HepG2 (cell line): ENCODE results near the gene CNTD1. TPM values are rescaled to one million over a fixed set of nuclear protein-coding genes. Genes with fewer than 3 reads are reported as not detected.

Source experiments
- AFF4 ChIP-seq: sonication (generic); formaldehyde crosslinking; IDR thresholded peaks from 2 replicates; pipeline ENCODE4 v1.4.0; 2020; ENCODE audit warnings: missing genetic modification reagents
- ATRX ChIP-seq: sonication (generic); formaldehyde crosslinking; IDR thresholded peaks from 2 replicates; pipeline ENCODE4 v1.4.0; 2020; ENCODE audit warnings: missing genetic modification reagents, borderline replicate concordance
- CBX5 ChIP-seq: sonication (generic); formaldehyde crosslinking; IDR thresholded peaks from 2 replicates; pipeline ENCODE4 v1.4.0; 2020; ENCODE audit warnings: missing genetic modification reagents, borderline replicate concordance
- GPBP1L1 ChIP-seq: sonication (generic); formaldehyde crosslinking; IDR thresholded peaks from 2 replicates; pipeline ENCODE4 v1.5.0; 2020; ENCODE audit warnings: mild to moderate bottlenecking, missing genetic modification reagents
- HNF4A ChIP-seq: sonication (generic); formaldehyde crosslinking; IDR thresholded peaks from 2 replicates; pipeline ENCODE4 v1.4.0; 2020; ENCODE audit warnings: missing genetic modification reagents
- HOXA5 ChIP-seq: sonication (generic); formaldehyde crosslinking; IDR thresholded peaks from 2 replicates; pipeline ENCODE4 v1.4.0; 2020; ENCODE audit warnings: missing genetic modification reagents
- MED8 ChIP-seq: sonication (generic); formaldehyde crosslinking; IDR thresholded peaks from 2 replicates; pipeline ENCODE4 v1.8.1; 2023; ENCODE audit warnings: mild to moderate bottlenecking, missing genetic modification reagents; ENCODE audit not compliant: insufficient replicate concordance
- PRDM15 ChIP-seq: sonication (generic); formaldehyde crosslinking; IDR thresholded peaks from 2 replicates; pipeline ENCODE4 v1.4.0; 2020; ENCODE audit warnings: missing genetic modification reagents
- RBM39 ChIP-seq: fragments of 200-400 bp; formaldehyde crosslinking; IDR thresholded peaks from one replicate; pipeline ENCODE4 v1.6.1; 2018; ENCODE audit warnings: antibody characterized with exemption, mild to moderate bottlenecking, low read depth, low read length; ENCODE audit not compliant: poor library complexity, severe bottlenecking
- RFXAP ChIP-seq: sonication (generic); formaldehyde crosslinking; IDR thresholded peaks from 2 replicates; pipeline ENCODE4 v1.4.0; 2020; ENCODE audit warnings: missing genetic modification reagents, borderline replicate concordance
- SALL1 ChIP-seq: sonication (generic); formaldehyde crosslinking; IDR thresholded peaks from 2 replicates; pipeline ENCODE4 v1.8.0; 2022; ENCODE audit warnings: mild to moderate bottlenecking, missing genetic modification reagents
- SMARCE1 ChIP-seq: fragments of 450-650 bp; IDR thresholded peaks from 2 replicates; pipeline ENCODE4 v1.6.1; 2017; ENCODE audit warnings: borderline replicate concordance
- ZBTB21 ChIP-seq: sonication (generic); formaldehyde crosslinking; IDR thresholded peaks from 2 replicates; pipeline ENCODE4 v1.4.0; 2020; ENCODE audit warnings: missing genetic modification reagents
- ZBTB38 ChIP-seq: sonication (generic); formaldehyde crosslinking; IDR thresholded peaks from 2 replicates; pipeline ENCODE4 v1.5.1; 2020; ENCODE audit warnings: mild to moderate bottlenecking, missing genetic modification reagents
- ZEB1 ChIP-seq: IDR thresholded peaks from 2 replicates; pipeline ENCODE4 v1.6.1; 2012; ENCODE audit warnings: mild to moderate bottlenecking, low read depth, inconsistent platforms; ENCODE audit not compliant: insufficient replicate concordance
- ZNF234 ChIP-seq: sonication (generic); formaldehyde crosslinking; conservative IDR thresholded peaks from 2 replicates; pipeline ENCODE4 v1.5.1; 2020; ENCODE audit warnings: mild to moderate bottlenecking, missing genetic modification reagents
- ZNF282 ChIP-seq: fragments of 450-650 bp; IDR thresholded peaks from 2 replicates; pipeline ENCODE4 v1.6.1; 2018; ENCODE audit not compliant: partially characterized antibody
- ZNF543 ChIP-seq: sonication (generic); formaldehyde crosslinking; IDR thresholded peaks from 2 replicates; pipeline ENCODE4 v1.4.0; 2020; ENCODE audit warnings: mild to moderate bottlenecking, missing genetic modification reagents
- ZNF660 ChIP-seq: sonication (generic); formaldehyde crosslinking; IDR thresholded peaks from 2 replicates; pipeline ENCODE4 v1.5.1; 2020; ENCODE audit warnings: mild to moderate bottlenecking, low read depth, missing genetic modification reagents, borderline replicate concordance
- ZNF749 ChIP-seq: sonication (generic); formaldehyde crosslinking; IDR thresholded peaks from 2 replicates; pipeline ENCODE4 v1.8.0; 2022; ENCODE audit warnings: mild to moderate bottlenecking, missing genetic modification reagents, moderate library complexity, borderline replicate concordance
- polyA plus RNA-seq, 8 experiments: library from polyadenylated mRNA; depleted of rRNA in 3 of 8; stranded (reverse) in 7 of 8; unstranded in 1 of 8; fragments of >200 nt; fragmentation: Illumina TruSeq in 4 of 8; extraction: Trizol in 4 of 8; gene quantifications; 2 replicates each; pipeline versions ENCODE4 v1.2.1 to v1.2.3, GENCODE V29; 2011 to 2016; ENCODE audit warnings: low read depth in 4 of 8, missing spikeins in 1 of 8, mixed read lengths in 1 of 8; ENCODE audit not compliant: insufficient read depth in 1 of 8
- total RNA-seq, 5 experiments: library from RNA; depleted of rRNA; stranded (reverse); fragments of >200 nt; fragmentation: Illumina TruSeq; extraction: Trizol; gene quantifications; 2 replicates each; pipeline ENCODE4 v1.2.3, GENCODE V29; 2016; ENCODE audit warnings: low read depth in 1 of 5

Gene CNTD1
- total and polyA plus RNA-seq, 2 of the 13 experiments (the other 11 are each of a cell fraction or from before 2014, with no cell fraction given), result 0.11 to 0.15 TPM

- TF ChIP-seq PRDM15 (CRISPR knock-in tag) (no peak), SALL1 (peak; percentile 69), ZEB1 (no peak), RFXAP (CRISPR knock-in tag) (no peak), AFF4 (CRISPR knock-in tag) (no peak), ZNF543 (CRISPR knock-in tag) (no peak), ZBTB38 (CRISPR knock-in tag) (no peak), RBM39 (no peak), ZNF749 (CRISPR knock-in tag) (no peak), ZNF282 (no peak), HOXA5 (CRISPR knock-in tag) (no peak), HNF4A (CRISPR knock-in tag) (peak; percentile 96), GPBP1L1 (CRISPR knock-in tag) (no peak), ZBTB21 (CRISPR knock-in tag) (no peak), ZNF234 (CRISPR knock-in tag) (no peak), ZNF660 (CRISPR knock-in tag) (no peak), CBX5 (CRISPR knock-in tag) (no peak; the same call in 1 of the 2 replicates), MED8 (CRISPR knock-in tag) (no peak), ATRX (CRISPR knock-in tag) (no peak), SMARCE1 (no peak)
Observed at GRCh38 chr17:42803074-42803883, 4.6 kb downstream of the CNTD1 start (continued).
